Endometrial microvascular endothelial cells (primary cell): ENCODE data around the gene ETV7. TPM values are rescaled to one million over a fixed set of nuclear protein-coding genes. Genes with fewer than 3 reads are reported as not detected.
"Not testable (repeated sequence)": the region's sequence is repeated elsewhere in the genome, so short reads cannot be mapped to it uniquely, and the experiment has no call there.

Experiments
- in situ Hi-C: cut with HindIII; loops from 2 replicates; pipeline ENCODE4 v1.10.0; 2017; ENCODE audit warnings: low sequenced_read_pairs, low pct_unique_long_range_greater_than_20kb; ENCODE audit errors: inconsistent ontology term
- total RNA-seq: library from RNA; depleted of rRNA; stranded (reverse); fragments of >200 nt; gene quantifications from one replicate; pipeline ENCODE4 v1.2.3, GENCODE V29; 2015; ENCODE audit errors: inconsistent ontology term

ETV7 gene
- total RNA-seq, 1 donor from 2014 or later: 1.8 TPM

DNA sequence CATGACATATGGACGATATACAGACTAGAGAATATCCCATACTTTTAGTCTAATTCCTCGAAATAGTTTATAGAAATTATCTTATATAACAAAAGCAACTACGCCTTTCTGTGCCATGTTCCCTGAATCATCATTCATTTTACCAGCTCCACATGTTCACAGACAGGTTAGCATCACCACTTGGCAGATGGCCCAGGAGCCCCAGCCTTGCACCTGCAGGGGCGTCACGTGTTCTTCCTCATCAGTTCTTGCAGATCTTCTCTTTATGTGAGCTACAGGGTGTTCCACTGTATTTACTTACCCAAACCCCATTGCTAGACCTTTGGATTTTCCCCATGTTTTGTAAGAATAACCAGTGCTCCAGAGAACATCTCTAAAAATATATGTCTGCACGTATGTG lies 38.2 kb downstream of the ETV7 start:
- in situ Hi-C loops: no loop called here

GRCh38 chr6:36347621-36348020 lies 39.8 kb downstream of the ETV7 start:
- in situ Hi-C loops: no loop called here

DNA sequence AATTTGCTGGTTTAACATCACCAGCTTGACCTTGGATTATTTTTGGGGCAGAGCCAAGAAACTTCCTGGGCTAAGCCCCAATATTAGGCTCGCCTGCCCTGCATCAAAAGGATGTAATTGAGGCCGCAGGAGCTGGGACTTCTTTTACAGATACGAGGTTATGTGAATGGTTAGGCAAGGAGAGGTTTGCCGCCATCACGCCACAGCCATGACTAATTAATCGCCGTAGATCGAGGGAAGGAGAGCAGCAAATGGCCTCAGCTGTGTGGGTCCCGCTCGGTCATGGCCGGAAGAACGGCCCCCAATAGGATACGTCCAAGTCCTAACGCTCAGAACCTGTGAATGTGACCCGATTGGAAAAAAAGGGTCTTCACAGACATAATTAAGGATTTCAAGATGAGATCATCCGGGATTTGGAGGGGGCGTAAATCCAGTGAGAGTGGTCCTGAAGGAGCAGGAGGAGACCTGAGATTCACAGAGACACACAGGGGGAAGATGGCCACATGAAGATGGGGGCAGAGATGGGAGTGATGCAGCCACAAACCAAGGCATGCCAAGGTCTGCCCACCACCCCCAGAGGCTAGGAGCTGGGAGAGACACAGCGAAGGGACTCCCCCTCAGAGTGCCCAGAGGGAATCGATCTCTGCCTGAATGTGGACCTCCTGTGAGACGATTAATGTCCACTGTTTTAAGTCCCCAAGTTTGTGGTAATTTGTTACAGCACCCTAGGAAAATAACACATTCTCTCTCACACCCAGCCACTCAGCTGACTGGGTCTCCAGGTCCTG lies 40.8 kb downstream of the ETV7 start:
- in situ Hi-C loops: no loop called here

- in situ Hi-C loops: no loop called here
These were observed 41.6 kb downstream of the ETV7 start for GRCh38 chr6:36345681-36346466.

- in situ Hi-C loops: no loop called here
These were observed 44.3 kb downstream of the ETV7 start for GRCh38 chr6:36343109-36343680.

GRCh38 chr6:36340618-36341454 lies 46.6 kb downstream of the ETV7 start:
- in situ Hi-C loops: no loop called here

- in situ Hi-C loops: no loop called here
These were observed 47.2 kb downstream of the ETV7 start for GRCh38 chr6:36340306-36340617.

- in situ Hi-C loops: no loop called here
These were observed 48.3 kb downstream of the ETV7 start for GRCh38 chr6:36339146-36339545.

DNA sequence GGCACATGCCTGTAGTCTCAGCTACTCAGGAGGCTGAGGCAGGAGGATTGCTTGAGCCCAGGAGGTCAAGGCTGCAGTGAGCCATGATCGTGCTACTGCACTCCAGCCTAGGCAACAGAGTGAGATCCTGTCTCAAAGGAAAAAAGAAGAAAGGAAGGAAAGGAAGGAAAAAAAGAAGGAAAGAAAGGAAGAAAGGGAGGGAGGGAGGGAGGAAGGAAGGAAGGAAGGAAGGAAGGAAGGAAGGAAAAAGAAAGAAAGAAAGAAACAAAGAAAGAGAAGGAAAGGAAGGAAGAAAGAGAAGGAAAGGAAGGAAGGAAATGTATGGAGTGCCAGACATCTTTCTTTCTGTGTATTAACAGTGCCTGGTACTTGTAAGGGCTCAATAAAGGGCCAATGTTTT lies 49.2 kb downstream of the ETV7 start:
- in situ Hi-C loops: not testable (repeated sequence)

- in situ Hi-C loops: no loop called here
These were observed 49.7 kb downstream of the ETV7 start for GRCh38 chr6:36337814-36338213.

- in situ Hi-C loops: no loop called here
These were observed 50.7 kb downstream of the ETV7 start, which contains the start of gene BNIP5 for GRCh38 chr6:36336779-36337241. Gene BNIP5 (minus strand): TSS chr6:36336888. CDS start chr6:36330690, 6,198 bp downstream.

DNA sequence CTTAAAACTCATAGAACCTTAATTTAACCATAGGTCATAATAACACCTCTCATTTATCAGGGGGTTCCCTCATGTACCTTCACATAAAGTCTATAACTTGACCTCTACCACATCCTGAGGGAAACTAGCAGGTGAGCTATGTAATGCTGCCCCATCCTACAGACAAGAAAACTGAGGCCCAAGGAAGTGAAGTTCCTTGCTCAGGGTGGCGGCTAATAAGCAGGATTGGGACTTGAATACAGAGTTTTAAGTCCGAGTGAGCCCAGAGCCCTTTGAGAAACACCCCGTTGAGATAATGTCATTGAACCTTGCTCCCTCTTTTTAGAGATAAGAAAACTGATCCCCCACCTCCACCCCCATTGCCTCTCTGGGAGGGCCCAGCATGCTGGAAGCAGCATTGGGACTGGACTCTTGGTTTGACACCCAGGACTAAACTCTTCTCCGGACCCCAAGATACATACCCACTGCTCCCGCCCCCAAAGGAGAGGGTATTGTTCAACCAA lies 51.2 kb downstream of the ETV7 start:
- in situ Hi-C loops: no loop called here

GRCh38 chr6:36335465-36336207 lies 51.8 kb downstream of the ETV7 start:
- in situ Hi-C loops: no loop called here

GRCh38 chr6:36334832-36335459 lies 52.5 kb downstream of the ETV7 start:
- in situ Hi-C loops: no loop called here

- in situ Hi-C loops: no loop called here
These were observed 53.3 kb downstream of the ETV7 start for GRCh38 chr6:36333931-36334725.

DNA sequence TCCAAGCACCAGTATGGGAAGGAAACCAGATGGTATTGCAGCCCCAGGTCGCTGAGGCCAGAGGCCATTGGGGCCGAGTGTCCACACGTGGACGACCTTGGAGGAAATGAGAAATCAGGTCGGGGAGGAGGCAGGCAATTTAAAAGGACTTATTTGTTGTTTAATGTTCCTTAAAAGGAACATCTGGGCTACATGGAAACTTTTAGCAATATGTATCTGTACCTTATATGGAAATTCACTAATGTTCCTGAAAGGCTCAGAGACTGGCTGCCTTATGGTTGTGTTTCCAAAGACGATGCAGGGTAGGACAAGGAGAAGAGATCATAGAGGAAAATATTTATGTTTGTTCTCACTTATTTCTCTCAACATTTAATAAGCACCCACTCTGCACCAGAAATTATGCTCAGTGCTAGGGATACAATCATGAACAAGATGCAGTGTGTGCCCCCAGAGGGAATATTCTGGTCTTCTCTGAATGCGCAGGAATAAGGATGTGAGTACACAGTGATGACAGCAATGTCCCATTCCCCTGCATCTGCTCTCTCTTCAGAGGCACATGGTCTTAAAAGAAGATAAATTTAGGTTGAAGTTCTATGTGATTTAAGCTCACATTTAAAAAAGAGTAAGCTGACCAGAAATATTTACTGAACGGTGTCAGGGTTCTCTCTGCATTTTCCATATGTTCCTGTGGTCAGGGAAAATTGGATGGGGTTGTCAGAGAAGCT lies 54.1 kb downstream of the ETV7 start:
- in situ Hi-C loops: no loop called here
